WTC11 (cell line): ENCODE measurements around the gene IQGAP2. TPM values are rescaled to one million over a fixed set of nuclear protein-coding genes. Genes with fewer than 3 reads are reported as not detected.

Experiments
- ATAC-seq: fragments of 200-7000 bp; cut with Tn5 transposase; 2 replicates; pipeline ENCODE4 v1.10.0; 2021; ENCODE audit warnings: mild to moderate bottlenecking, moderate library complexity
- CTCF ChIA-PET: fragments of 300-600 bp; sonication (Branson Sonifier 250); formaldehyde crosslinking; loops from one replicate; lab custom pipeline; 2021; ENCODE audit warnings: antibody characterized with exemption; lab: Charles Lee
- POLR2A ChIA-PET: fragments of 350-600 bp; sonication (Branson Sonifier 250); formaldehyde crosslinking; loops from one replicate; lab custom pipeline; 2021; ENCODE audit warnings: antibody characterized with exemption; lab: Charles Lee
- DNase-seq: peaks from one replicate; pipeline ENCODE4 v3.0.0; 2021; ENCODE audit warnings: low spot score
- H3K27ac Mint-ChIP-seq: 2 replicates; pipeline ENCODE4 v1.8.0; 2021; ENCODE audit warnings: mixed read lengths
- H3K27me3 Mint-ChIP-seq: 2 replicates; pipeline ENCODE4 v1.8.0; 2021; ENCODE audit warnings: low read depth, mild to moderate bottlenecking, moderate library complexity, mixed read lengths
- H3K36me3 Mint-ChIP-seq: 2 replicates; pipeline ENCODE4 v1.8.0; 2021; ENCODE audit warnings: mixed read lengths
- H3K4me1 Mint-ChIP-seq: 2 replicates; pipeline ENCODE4 v1.8.0; 2022; ENCODE audit warnings: mixed read lengths
- H3K4me3 Mint-ChIP-seq: 2 replicates; pipeline ENCODE4 v1.8.0; 2021; ENCODE audit warnings: mild to moderate bottlenecking, moderate library complexity, mixed read lengths
- H3K9me3 Mint-ChIP-seq: 2 replicates; pipeline ENCODE4 v1.8.0; 2021; ENCODE audit warnings: mixed read lengths
- ARID4B ChIP-seq: sonication (generic); formaldehyde crosslinking; IDR thresholded peaks from 2 replicates; pipeline ENCODE4 v1.8.0; 2023; ENCODE audit warnings: missing genetic modification reagents, mild to moderate bottlenecking, borderline replicate concordance
- ATF6 ChIP-seq: sonication (generic); formaldehyde crosslinking; IDR thresholded peaks from 2 replicates; pipeline ENCODE4 v1.8.1; 2023; ENCODE audit warnings: mild to moderate bottlenecking, missing genetic modification reagents
- FOXK1 ChIP-seq: sonication (generic); formaldehyde crosslinking; IDR thresholded peaks from 2 replicates; pipeline ENCODE4 v1.8.0; 2022; ENCODE audit warnings: mild to moderate bottlenecking, moderate library complexity, missing genetic modification reagents
- HMGA2 ChIP-seq: fragments of 250-450 bp; sonication (Bioruptor Pico); IDR thresholded peaks from 2 replicates; pipeline ENCODE4 v1.4.0; 2021; ENCODE audit warnings: mild to moderate bottlenecking, moderate library complexity
- HMGXB4 ChIP-seq: sonication (generic); formaldehyde crosslinking; IDR thresholded peaks from 2 replicates; pipeline ENCODE4 v1.8.1; 2023; ENCODE audit warnings: mild to moderate bottlenecking, moderate library complexity, missing genetic modification reagents
- MLX ChIP-seq: sonication (generic); formaldehyde crosslinking; IDR thresholded peaks from 2 replicates; pipeline ENCODE4 v1.8.1; 2023; ENCODE audit warnings: mild to moderate bottlenecking, missing genetic modification reagents, moderate library complexity
- NFATC4 ChIP-seq: fragments of 250-450 bp; sonication (Bioruptor Pico); IDR thresholded peaks from 2 replicates; pipeline ENCODE4 v1.9.0; 2021; ENCODE audit warnings: mild to moderate bottlenecking
- NR1H2 ChIP-seq: sonication (generic); formaldehyde crosslinking; IDR thresholded peaks from 2 replicates; pipeline ENCODE4 v1.9.0; 2021; ENCODE audit warnings: mild to moderate bottlenecking, moderate library complexity, missing genetic modification reagents
- SOX15 ChIP-seq: fragments of 250-450 bp; sonication (Bioruptor Pico); IDR thresholded peaks from 2 replicates; pipeline ENCODE4 v1.9.0; 2021; ENCODE audit warnings: mild to moderate bottlenecking
- TP53 ChIP-seq: sonication (generic); formaldehyde crosslinking; IDR thresholded peaks from 2 replicates; pipeline ENCODE4 v1.8.1; 2023; ENCODE audit warnings: mild to moderate bottlenecking, missing genetic modification reagents
- USF2 ChIP-seq: sonication (generic); formaldehyde crosslinking; IDR thresholded peaks from 2 replicates; pipeline ENCODE4 v1.8.1; 2023; ENCODE audit warnings: mild to moderate bottlenecking, missing genetic modification reagents, moderate library complexity
- ZBTB43 ChIP-seq: sonication (generic); formaldehyde crosslinking; IDR thresholded peaks from 2 replicates; pipeline ENCODE4 v1.8.1; 2023; ENCODE audit warnings: mild to moderate bottlenecking, missing genetic modification reagents
- ZNF219 ChIP-seq: sonication (generic); formaldehyde crosslinking; IDR thresholded peaks from 2 replicates; pipeline ENCODE4 v1.8.0; 2023; ENCODE audit warnings: missing genetic modification reagents, mild to moderate bottlenecking, borderline replicate concordance
- ZNF263 ChIP-seq: sonication (generic); formaldehyde crosslinking; IDR thresholded peaks from 2 replicates; pipeline ENCODE4 v1.8.1; 2022; ENCODE audit warnings: low read depth, mild to moderate bottlenecking, moderate library complexity, missing genetic modification reagents
- ZNF396 ChIP-seq: fragments of 250-450 bp; sonication (Bioruptor Pico); IDR thresholded peaks from 2 replicates; pipeline ENCODE4 v1.8.0; 2021; ENCODE audit warnings: mild to moderate bottlenecking, moderate library complexity, borderline replicate concordance
- ZNF425 ChIP-seq: fragments of 250-450 bp; sonication (Bioruptor Pico); conservative IDR thresholded peaks from 2 replicates; pipeline ENCODE4 v1.9.0; 2021; ENCODE audit warnings: mild to moderate bottlenecking
- ZNF512 ChIP-seq: sonication (generic); formaldehyde crosslinking; IDR thresholded peaks from 2 replicates; pipeline ENCODE4 v1.8.1; 2022; ENCODE audit warnings: missing genetic modification reagents, borderline replicate concordance
- ZSCAN18 ChIP-seq: fragments of 250-450 bp; sonication (Bioruptor Pico); IDR thresholded peaks from 2 replicates; pipeline ENCODE4 v2.1.2; 2022; ENCODE audit warnings: mild to moderate bottlenecking, moderate library complexity
- total RNA-seq: library from RNA; stranded (reverse); gene quantifications from 3 replicates; pipeline ENCODE4 v1.2.3, GENCODE V29; 2021

IQGAP2 gene
- total RNA-seq, 1 experiment from 2014 or later = 70.6 TPM

- TF ChIP-seq ARID4B (no peak), HMGA2 (CRISPR knock-in tag) (no peak), TP53 (CRISPR knock-in tag) (no peak), ZBTB43 (no peak), NFATC4 (CRISPR knock-in tag) (no peak), ZNF219 (CRISPR knock-in tag) (no peak), HMGXB4 (no peak), ZNF263 (no peak), ZSCAN18 (no peak), USF2 (no peak), ATF6 (CRISPR knock-in tag) (no peak)
- TF ChIP-seq, all 79 proteins: peak for 0
Measured at GRCh38 chr5:76399268-76399667, 3.8 kb upstream of the IQGAP2 start (continued).

GRCh38 chr5:76400466-76400865 lies 2.6 kb upstream of the IQGAP2 start:
- Mint-ChIP-seq H3K9me3 (no peaks in the 10 kb centered on the region), H3K27ac (no peak overlapping the region), H3K4me1 (peaks cover 35% of the 10 kb centered on the region), H3K4me3 (no peak overlapping the region), H3K27me3 (no peaks in the 10 kb centered on the region; the same call in 1 of the 2 replicates), H3K36me3 (no peaks in the 10 kb centered on the region)
- ATAC-seq = no peak
- ChIA-PET CTCF (interaction anchor here (5.1 kb wide), 1 partner anchor 182 kb away, joined by 43 read pairs; no protein-coding TSS in a partner anchor), POLR2A (no interaction called here)
- no peak for DNase-seq
- TF ChIP-seq ZNF512 (CRISPR knock-in tag) (no peak), FOXK1 (no peak), NR1H2 (CRISPR knock-in tag) (no peak), ZNF425 (CRISPR knock-in tag) (no peak), SOX15 (CRISPR knock-in tag) (no peak), MLX (no peak), ZNF396 (no peak)
